Smooth muscle cell (in vitro differentiated cells): ENCODE results near the gene CNN3. TPM values are rescaled to one million over a fixed set of nuclear protein-coding genes. Genes with fewer than 3 reads are reported as not detected.

ENCODE experiments used
- DNase-seq: peaks from one replicate; lab custom pipeline; 2025; ENCODE audit not compliant: unreplicated experiment; lab: John Stamatoyannopoulos, UW
- H2AFZ ChIP-seq: fragments of 200-600 bp; sonication (generic); 2 replicates; pipeline ENCODE4 v1.6.0; 2016; ENCODE audit warnings: antibody characterized with exemption, low read depth, mild to moderate bottlenecking
- H3F3A ChIP-seq: fragments of 200-600 bp; sonication (generic); 2 replicates; pipeline ENCODE4 v1.6.0; 2017; ENCODE audit warnings: antibody characterized with exemption, low read depth
- H3K27ac ChIP-seq: fragments of 200-600 bp; sonication (generic); 2 replicates; pipeline ENCODE4 v1.5.1; 2016; ENCODE audit warnings: low read depth, mild to moderate bottlenecking
- H3K27me3 ChIP-seq: fragments of 200-600 bp; sonication (generic); 2 replicates; pipeline ENCODE4 v1.6.1; 2016; ENCODE audit warnings: low read depth, mild to moderate bottlenecking
- H3K36me3 ChIP-seq: fragments of 200-600 bp; sonication (generic); 2 replicates; pipeline ENCODE4 v1.5.1; 2016; ENCODE audit warnings: low read depth
- H3K4me1 ChIP-seq: fragments of 200-600 bp; sonication (generic); 2 replicates; pipeline ENCODE4 v1.5.1; 2016; ENCODE audit warnings: low read depth
- H3K4me2 ChIP-seq: fragments of 200-600 bp; sonication (generic); 2 replicates; pipeline ENCODE4 v1.6.0; 2016; ENCODE audit warnings: mild to moderate bottlenecking
- H3K4me3 ChIP-seq: fragments of 200-600 bp; sonication (generic); 2 replicates; pipeline ENCODE4 v1.5.1; 2016; ENCODE audit warnings: mild to moderate bottlenecking
- H3K79me2 ChIP-seq: fragments of 200-600 bp; sonication (generic); 2 replicates; pipeline ENCODE4 v1.6.0; 2016; ENCODE audit warnings: low read depth, mild to moderate bottlenecking
- H3K9ac ChIP-seq: fragments of 200-600 bp; sonication (generic); 2 replicates; pipeline ENCODE4 v1.6.0; 2016; ENCODE audit warnings: low read depth
- H3K9me3 ChIP-seq: fragments of 200-600 bp; sonication (generic); replicated peaks from 2 replicates; pipeline ENCODE4 v1.5.1; 2016; ENCODE audit warnings: low read depth
- H4K20me1 ChIP-seq: fragments of 200-600 bp; sonication (generic); 2 replicates; pipeline ENCODE4 v1.6.0; 2016; ENCODE audit warnings: low read depth
- WGBS: methylation state at CpG from one replicate; pipeline ENCODE4 v1.1.7; 2016; ENCODE audit warnings: low lambda C conversion rate; 5-methylcytosine and 5-hydroxymethylcytosine counted together
- polyA plus RNA-seq: library from polyadenylated mRNA; unstranded; fragments of >200 nt; fragmentation: Nextera tagmentation; extraction: Ambion mirVana; gene quantifications from 2 replicates; pipeline ENCODE4 v1.2.1, GENCODE V29; 2016
- total RNA-seq: library from RNA; depleted of rRNA; stranded (reverse); fragments of >200 nt; gene quantifications from 2 replicates; pipeline ENCODE4 v1.2.3, GENCODE V29; 2014
- TF ChIP-seq, protein P1 (sequence below): fragments of 200-600 bp; sonication (generic); IDR thresholded peaks from 2 replicates; pipeline ENCODE4 v1.5.1; 2017; ENCODE audit warnings: borderline replicate concordance, mild to moderate bottlenecking, antibody characterized with exemption; ENCODE audit not compliant: insufficient read depth, poor library complexity, severe bottlenecking

Gene CNN3
- total and polyA plus RNA-seq, 2 experiments from 2014 or later: 467 to 633 TPM

DNA sequence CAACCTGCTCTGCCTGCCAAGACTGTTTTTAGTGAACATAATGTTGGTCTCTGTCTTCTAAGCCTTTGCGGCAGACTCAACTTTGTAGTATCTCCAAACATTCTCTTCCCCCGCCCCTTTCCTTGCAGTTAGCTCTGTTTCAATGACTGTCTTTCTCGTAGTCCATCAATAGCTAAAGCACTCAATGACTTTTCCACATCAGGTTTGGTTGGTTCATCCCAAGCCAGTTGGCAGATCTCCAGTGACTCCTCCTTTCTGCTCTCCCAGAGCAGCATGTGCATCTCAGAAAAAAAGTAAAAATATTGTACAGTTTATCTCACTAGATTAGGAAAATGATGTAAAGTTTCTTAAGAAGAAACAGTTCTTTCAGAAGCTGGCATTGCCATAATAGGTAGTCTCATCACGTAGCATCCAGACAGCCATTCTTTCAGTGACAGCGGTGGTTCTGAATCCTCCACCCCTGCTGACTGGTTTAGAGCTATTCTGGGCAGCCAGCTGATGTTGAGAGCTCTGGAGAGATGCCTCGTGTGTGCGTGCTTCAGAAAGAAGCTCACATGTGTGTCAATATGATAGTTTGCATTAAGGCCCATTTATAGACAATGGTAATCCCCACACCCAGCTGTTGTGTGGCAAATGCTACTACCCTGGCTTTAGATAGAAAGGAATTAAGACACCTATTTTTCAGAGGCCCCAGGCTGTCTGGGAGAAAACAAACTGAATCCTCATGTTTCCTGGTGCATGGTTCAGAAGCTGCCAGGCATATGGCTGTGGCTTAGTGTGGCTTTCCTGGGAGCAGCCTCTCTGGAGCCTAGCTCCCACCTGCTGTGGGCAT is 53.2 kb downstream of the CNN3 start:
- H2AFZ ChIP-seq: no peak overlapping the region
- H3K9me3 ChIP-seq: no peaks in the 10 kb centered on the region
- H3K4me2 ChIP-seq: peak overlapping the region; percentile 33
- no peaks in the 10 kb centered on the region for H3K36me3 ChIP-seq
- no peaks in the 10 kb centered on the region for H3K4me1 ChIP-seq
- H3K79me2 ChIP-seq: no peaks in the 10 kb centered on the region
- H3K27ac ChIP-seq: peak overlapping the region; percentile 44
- no peaks in the 10 kb centered on the region for H4K20me1 ChIP-seq
- H3K4me3 ChIP-seq: no peak overlapping the region
- no peak for DNase-seq
- H3K27me3 ChIP-seq: no peaks in the 10 kb centered on the region
- TF ChIP-seq, protein P1, sequence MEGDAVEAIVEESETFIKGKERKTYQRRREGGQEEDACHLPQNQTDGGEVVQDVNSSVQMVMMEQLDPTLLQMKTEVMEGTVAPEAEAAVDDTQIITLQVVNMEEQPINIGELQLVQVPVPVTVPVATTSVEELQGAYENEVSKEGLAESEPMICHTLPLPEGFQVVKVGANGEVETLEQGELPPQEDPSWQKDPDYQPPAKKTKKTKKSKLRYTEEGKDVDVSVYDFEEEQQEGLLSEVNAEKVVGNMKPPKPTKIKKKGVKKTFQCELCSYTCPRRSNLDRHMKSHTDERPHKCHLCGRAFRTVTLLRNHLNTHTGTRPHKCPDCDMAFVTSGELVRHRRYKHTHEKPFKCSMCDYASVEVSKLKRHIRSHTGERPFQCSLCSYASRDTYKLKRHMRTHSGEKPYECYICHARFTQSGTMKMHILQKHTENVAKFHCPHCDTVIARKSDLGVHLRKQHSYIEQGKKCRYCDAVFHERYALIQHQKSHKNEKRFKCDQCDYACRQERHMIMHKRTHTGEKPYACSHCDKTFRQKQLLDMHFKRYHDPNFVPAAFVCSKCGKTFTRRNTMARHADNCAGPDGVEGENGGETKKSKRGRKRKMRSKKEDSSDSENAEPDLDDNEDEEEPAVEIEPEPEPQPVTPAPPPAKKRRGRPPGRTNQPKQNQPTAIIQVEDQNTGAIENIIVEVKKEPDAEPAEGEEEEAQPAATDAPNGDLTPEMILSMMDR: no peak
- WGBS: 55% methylated on average over 7 of the region's 7 CpGs
- no peaks in the 10 kb centered on the region for H3F3A ChIP-seq
- H3K9ac ChIP-seq: no peak overlapping the region

DNA sequence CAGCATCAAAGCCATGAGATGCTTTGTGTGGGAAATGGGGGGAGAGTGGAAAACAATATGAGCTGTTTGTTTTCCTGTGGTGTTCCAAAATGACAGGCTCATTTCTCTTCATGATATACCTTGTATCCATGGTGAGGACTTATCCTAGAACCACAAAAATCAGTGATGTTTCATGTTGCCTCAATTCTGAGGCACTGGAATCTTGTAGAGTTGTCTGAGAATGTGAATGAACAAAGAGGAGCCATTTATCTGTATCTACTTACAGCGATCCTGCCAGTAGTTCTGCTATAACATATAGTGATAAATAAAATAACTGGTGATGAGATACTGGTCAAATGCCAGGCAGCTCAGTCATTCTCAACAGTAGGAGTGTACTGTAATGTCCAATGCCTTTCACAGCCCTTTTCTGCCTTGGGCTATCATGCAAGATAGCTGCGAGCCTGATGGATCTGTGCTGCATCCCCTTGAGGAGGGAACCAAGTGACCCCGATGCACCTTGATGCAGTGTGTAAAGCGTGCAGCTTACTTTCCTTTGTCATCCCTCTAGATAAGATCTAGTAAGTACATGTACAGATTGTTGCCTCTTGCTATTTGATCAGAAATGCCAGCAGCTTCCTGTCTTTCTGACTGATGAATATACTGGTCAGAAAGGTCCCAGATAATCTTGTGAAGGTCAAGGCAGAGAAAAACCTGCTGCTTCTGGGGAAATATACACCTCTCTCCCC is 54.0 kb downstream of the CNN3 start:
- H3K36me3 ChIP-seq: no peaks in the 10 kb centered on the region
- no peak for DNase-seq
- no peaks in the 10 kb centered on the region for H3K79me2 ChIP-seq
- TF ChIP-seq, protein P1: no peak
- no peak overlapping the region for H2AFZ ChIP-seq
- WGBS: 75% methylated on average over 4 of the region's 4 CpGs
- no peaks in the 10 kb centered on the region for H3K9me3 ChIP-seq
- H3F3A ChIP-seq: no peaks in the 10 kb centered on the region
- H3K4me3 ChIP-seq: no peak overlapping the region
- H3K27me3 ChIP-seq: no peaks in the 10 kb centered on the region
- no peaks in the 10 kb centered on the region for H3K4me1 ChIP-seq
- H3K4me2 ChIP-seq: peak overlapping the region; percentile 33
- peak overlapping the region; percentile 44 for H3K27ac ChIP-seq
- no peak overlapping the region for H3K9ac ChIP-seq
- H4K20me1 ChIP-seq: no peaks in the 10 kb centered on the region

DNA sequence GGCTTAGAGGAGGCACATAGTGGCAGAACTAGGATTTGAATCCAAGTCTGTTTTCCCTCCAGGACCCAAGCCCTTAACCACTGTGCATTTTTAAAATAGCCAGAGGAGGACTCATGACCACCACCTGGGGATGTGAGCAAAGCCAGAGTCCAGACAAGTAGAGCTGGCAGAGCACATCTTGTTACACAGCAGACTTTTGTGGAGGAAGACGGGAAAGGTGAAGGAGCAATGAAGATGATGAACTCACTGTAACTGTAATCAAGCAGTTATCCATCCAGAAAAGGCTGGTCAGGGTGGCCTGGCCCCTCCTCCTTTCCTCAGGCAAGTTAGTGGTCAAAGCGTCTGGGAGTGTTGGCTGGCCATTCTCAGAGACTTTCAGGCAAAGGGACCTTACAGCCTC is 55.9 kb downstream of the CNN3 start:
- Histone ChIP-seq H3K27me3 (no peaks in the 10 kb centered on the region), H2AFZ (no peak overlapping the region), H3K36me3 (no peaks in the 10 kb centered on the region), H3K79me2 (no peaks in the 10 kb centered on the region), H3K9ac (no peak overlapping the region), H3K4me2 (no peak overlapping the region), H3K4me1 (peaks cover 9% of the 10 kb centered on the region), H3K27ac (no peak overlapping the region), H4K20me1 (no peaks in the 10 kb centered on the region), H3K4me3 (no peak overlapping the region), H3F3A (peaks cover 4% of the 10 kb centered on the region), H3K9me3 (no peaks in the 10 kb centered on the region)
- 25% methylated on average over 2 of the region's 2 CpGs for WGBS
- TF ChIP-seq, protein P1: no peak
- no peak for DNase-seq
